Measurements from ENCODE around the gene HTRA2.

GRCh38 chr2:74571058-74571457 lies 41.3 kb downstream of the HTRA2 start:
- no peak for TF ChIP-seq ZNF274 (IDR thresholded peaks at IDR 0.05; ENCODE audit: low read depth, low read length)
- no peak for TF ChIP-seq YY1 (IDR thresholded peaks at IDR 0.05; ENCODE audit: insufficient read depth, insufficient read length)

All from NT2/D1 (cell line).